H1 (cell line): ENCODE measurements around the gene PCDHAC2. TPM values are rescaled to one million over a fixed set of nuclear protein-coding genes. Genes with fewer than 3 reads are reported as not detected.

Source experiments
- CTCF ChIA-PET: fragments of 300-600 bp; sonication (Branson Sonifier 250); formaldehyde crosslinking; loops from one replicate; lab custom pipeline; 2021; ENCODE audit not compliant: partially characterized antibody; lab: Charles Lee
- POLR2A ChIA-PET: fragments of 300-600 bp; sonication (Branson Sonifier 250); formaldehyde crosslinking; loops from one replicate; lab custom pipeline; 2021; ENCODE audit warnings: inconsistent platforms; ENCODE audit not compliant: partially characterized antibody; lab: Charles Lee
- DNase-seq, 2 experiments: peaks; one replicate each; pipeline versions ENCODE4 v3.0.0 to v3.0.0-alpha.2; 2010 to 2022; ENCODE audit warnings: low spot score in 2 of 2, low read depth in 1 of 2, mixed read lengths in 1 of 2
- FAIRE-seq: peaks from 2 replicates; lab custom pipeline; 2011; peaks lifted over from hg19 to GRCh38; lab: Jason Lieb, UNC
- H2AFZ ChIP-seq: 2 replicates; pipeline ENCODE4 v1.8.1; 2012; ENCODE audit warnings: low read length, inconsistent platforms
- H2AK5ac ChIP-seq: 2 replicates; pipeline ENCODE4 v1.6.1; 2013; ENCODE audit warnings: low read depth, low read length
- H2BK120ac ChIP-seq: replicated peaks from 2 replicates; pipeline ENCODE3; 2013; ENCODE audit warnings: low read depth, low read length, inconsistent platforms
- H2BK12ac ChIP-seq: 2 replicates; pipeline ENCODE4 v1.6.1; 2013; ENCODE audit warnings: low read depth, low read length
- H2BK15ac ChIP-seq: 2 replicates; pipeline ENCODE4 v1.6.1; 2013; ENCODE audit warnings: low read length
- H2BK20ac ChIP-seq: 2 replicates; pipeline ENCODE4 v1.6.1; 2013; ENCODE audit warnings: low read length
- H2BK5ac ChIP-seq: 2 replicates; pipeline ENCODE4 v1.6.1; 2013; ENCODE audit warnings: low read depth, low read length
- H3K14ac ChIP-seq: 2 replicates; pipeline ENCODE4 v1.6.1; 2013; ENCODE audit warnings: inconsistent platforms; ENCODE audit not compliant: insufficient read length
- H3K18ac ChIP-seq: 2 replicates; pipeline ENCODE4 v1.6.1; 2013; ENCODE audit warnings: low read length; ENCODE audit errors: extremely low read depth
- H3K23ac ChIP-seq: 2 replicates; pipeline ENCODE4 v1.6.1; 2013; ENCODE audit warnings: inconsistent platforms; ENCODE audit not compliant: insufficient read length
- H3K23me2 ChIP-seq: 2 replicates; pipeline ENCODE4 v1.6.1; 2013; ENCODE audit warnings: low read depth, low read length
- H3K27ac ChIP-seq: 2 replicates; pipeline ENCODE4 v1.6.1; 2011; ENCODE audit warnings: low read depth, low read length, inconsistent platforms
- H3K27me3 ChIP-seq, 4 experiments: replicated peaks in 1 of 4; 1 replicate in 1 of 4; 2 replicates in 3 of 4; pipeline versions ENCODE4 v1.6.1 to v1.8.1; 2011 to 2013; ENCODE audit warnings: low read length in 3 of 4, mild to moderate bottlenecking in 3 of 4, inconsistent platforms in 2 of 4, mixed read lengths in 2 of 4, moderate library complexity in 1 of 4; ENCODE audit not compliant: control insufficient read depth in 3 of 4, insufficient read depth in 3 of 4; ENCODE audit errors: extremely low read depth in 1 of 4
- H3K36me3 ChIP-seq, 4 experiments: 2 replicates each; pipeline versions ENCODE4 v1.6.1 to v1.8.1; 2011 to 2013; ENCODE audit warnings: mild to moderate bottlenecking in 4 of 4, low read length in 3 of 4, moderate library complexity in 2 of 4, control low read depth in 1 of 4, inconsistent platforms in 1 of 4; ENCODE audit not compliant: insufficient read depth in 4 of 4, control insufficient read depth in 2 of 4
- H3K4ac ChIP-seq: replicated peaks from 2 replicates; pipeline ENCODE3; 2013; ENCODE audit warnings: low read length, low read depth, mixed read lengths, inconsistent platforms; ENCODE audit not compliant: insufficient read length
- H3K4me1 ChIP-seq, 4 experiments: replicated peaks in 1 of 4; 1 replicate in 1 of 4; 2 replicates in 3 of 4; pipeline versions ENCODE4 v1.6.1 to v1.8.1; 2011 to 2013; ENCODE audit warnings: low read length in 3 of 4, inconsistent platforms in 2 of 4, mixed read lengths in 1 of 4; ENCODE audit not compliant: insufficient read depth in 4 of 4, control insufficient read depth in 3 of 4
- H3K4me2 ChIP-seq, 2 experiments: 2 replicates each; pipeline versions ENCODE4 v1.6.1 to v1.8.1; 2011 to 2013; ENCODE audit warnings: low read depth in 2 of 2, low read length in 2 of 2, control low read depth in 1 of 2, inconsistent platforms in 1 of 2, mild to moderate bottlenecking in 1 of 2; ENCODE audit not compliant: insufficient read depth in 1 of 2
- H3K4me3 ChIP-seq, 4 experiments: fragments of 200-600, 300-600 bp in 1 of 4; sonication (generic), shearing (Covaris generic), sonication (Bioruptor Twin) in 1 of 4; 2 replicates each; pipeline versions ENCODE4 v1.5.1 to v1.8.1; 2011 to 2016; ENCODE audit warnings: low read length in 4 of 4, low read depth in 3 of 4, control low read depth in 2 of 4, inconsistent platforms in 2 of 4, mild to moderate bottlenecking in 2 of 4, mixed read lengths in 1 of 4, moderate library complexity in 1 of 4; ENCODE audit not compliant: insufficient read depth in 2 of 4; ENCODE audit errors: extremely low read depth in 1 of 4
- H3K56ac ChIP-seq: replicated peaks from 2 replicates; pipeline ENCODE3; 2013; ENCODE audit warnings: low read depth, mild to moderate bottlenecking, mixed read lengths, low read length, inconsistent platforms; ENCODE audit not compliant: insufficient read length
- H3K79me1 ChIP-seq: 2 replicates; pipeline ENCODE4 v1.6.1; 2013; ENCODE audit warnings: low read depth, low read length, control low read depth
- H3K79me2 ChIP-seq, 2 experiments: 2 replicates each; pipeline versions ENCODE4 v1.6.1 to v1.8.1; 2012 to 2013; ENCODE audit warnings: low read length in 2 of 2, mild to moderate bottlenecking in 2 of 2, inconsistent platforms in 1 of 2; ENCODE audit not compliant: insufficient read depth in 2 of 2, control insufficient read depth in 1 of 2
- H3K9ac ChIP-seq, 4 experiments: replicated peaks in 1 of 4; 1 replicate in 1 of 4; 2 replicates in 3 of 4; pipeline versions ENCODE4 v1.6.1 to v1.8.1; 2011 to 2013; ENCODE audit warnings: low read depth in 3 of 4, low read length in 3 of 4, control low read depth in 2 of 4, mild to moderate bottlenecking in 2 of 4, moderate library complexity in 2 of 4, inconsistent platforms in 1 of 4; ENCODE audit errors: extremely low read depth in 1 of 4
- H3K9me3 ChIP-seq, 2 experiments: 2 replicates each; pipeline versions ENCODE4 v1.6.1 to v1.8.1; 2012 to 2013; ENCODE audit warnings: mild to moderate bottlenecking in 2 of 2, moderate library complexity in 2 of 2, control low read depth in 1 of 2, inconsistent platforms in 1 of 2, low read depth in 1 of 2, low read length in 1 of 2, mixed read lengths in 1 of 2; ENCODE audit not compliant: insufficient read depth in 2 of 2
- H4K20me1 ChIP-seq, 2 experiments: replicated peaks in 1 of 2; 2 replicates each; pipeline versions ENCODE3 to v1.8.1; 2011 to 2013; ENCODE audit warnings: inconsistent platforms in 2 of 2, low read length in 2 of 2, mild to moderate bottlenecking in 1 of 2; ENCODE audit not compliant: insufficient read depth in 2 of 2, control insufficient read depth in 1 of 2
- H4K5ac ChIP-seq: 2 replicates; pipeline ENCODE4 v1.6.1; 2013; ENCODE audit warnings: low read length, low read depth, mixed read lengths, inconsistent platforms; ENCODE audit not compliant: insufficient read length
- H4K8ac ChIP-seq: 2 replicates; pipeline ENCODE4 v1.8.0; 2013; ENCODE audit warnings: mild to moderate bottlenecking, moderate library complexity, low read length, inconsistent platforms; ENCODE audit not compliant: insufficient read depth; ENCODE audit errors: extremely low read depth
- H4K91ac ChIP-seq: replicated peaks from 2 replicates; pipeline ENCODE3; 2013; ENCODE audit warnings: low read length, mixed read lengths, inconsistent platforms; ENCODE audit not compliant: insufficient read length
- ATF2 ChIP-seq: IDR thresholded peaks from 2 replicates; pipeline ENCODE4 v1.6.1; 2012; ENCODE audit warnings: low read length, inconsistent platforms
- HDAC2 ChIP-seq, 2 experiments: fragments of 300-600 bp in 1 of 2; sonication (generic) in 1 of 2; IDR thresholded peaks; 2 replicates each; pipeline ENCODE4 v1.6.1; 2011 to 2012; ENCODE audit warnings: low read depth in 2 of 2, low read length in 2 of 2, mild to moderate bottlenecking in 2 of 2, moderate library complexity in 2 of 2, borderline replicate concordance in 1 of 2, inconsistent platforms in 1 of 2
- KDM1A ChIP-seq: fragments of 200-600, 300-600 bp; sonication (generic); IDR thresholded peaks from 2 replicates; pipeline ENCODE4 v1.7.1; 2016; ENCODE audit warnings: mild to moderate bottlenecking, low read length, borderline replicate concordance
- MAFK ChIP-seq: IDR thresholded peaks from 2 replicates; pipeline ENCODE4 v1.6.1; 2012; ENCODE audit warnings: low read depth, mild to moderate bottlenecking, improper control_type of control experiment, low read length
- ZNF274 ChIP-seq: IDR thresholded peaks from 2 replicates; pipeline ENCODE4 v1.7.0; 2012; ENCODE audit warnings: low read length, borderline replicate concordance; ENCODE audit errors: extremely low read depth
- WGBS, 2 experiments: shearing (Covaris generic) in 1 of 2; methylation state at CpG; one replicate each; pipeline versions ENCODE4 v1.1.6 to v1.1.7; 2013 to 2015; ENCODE audit warnings: low lambda C conversion rate in 2 of 2, mixed read lengths in 2 of 2, inconsistent platforms in 1 of 2, low coverage in 1 of 2, missing lambda C conversion rate in 1 of 2; ENCODE audit not compliant: insufficient replicate concordance in 2 of 2, insufficient coverage in 1 of 2, insufficient read length in 1 of 2; ENCODE audit errors: extremely low coverage in 1 of 2, missing lambda C conversion rate in 1 of 2; 5-methylcytosine and 5-hydroxymethylcytosine counted together
- polyA plus RNA-seq, 7 experiments: library from polyadenylated mRNA; depleted of rRNA in 3 of 7; stranded (reverse) in 5 of 7; unstranded in 2 of 7; fragments of >200 nt in 5 of 7; fragments of 200-250 nt in 2 of 7; gene quantifications; 1 replicate in 5 of 7; 2 replicates in 1 of 7; 4 replicates in 1 of 7; pipeline versions ENCODE4 v1.2.1 to v1.2.3, GENCODE V29; 2011 to 2013; ENCODE audit warnings: missing spikeins in 2 of 7, mixed read lengths in 2 of 7
- total RNA-seq: library from RNA; stranded (reverse); fragmentation: NEBNext Ultra II Directional; extraction: Animal tissue kit (Norgen Biotek cat#: 25700); gene quantifications from 2 replicates; pipeline ENCODE4 v1.2.1, GENCODE V29; 2021
- TF ChIP-seq, protein P1 (sequence below): IDR thresholded peaks from 2 replicates; pipeline ENCODE4 v1.6.1; 2011; ENCODE audit warnings: low read depth, mild to moderate bottlenecking, low read length; ENCODE audit not compliant: insufficient read depth

The PCDHAC2 gene
- total and polyA plus RNA-seq, 2 of the 8 experiments (the other 6 are each of a cell fraction or from before 2014, with no cell fraction given) = 3.7 to 5.0 TPM

GRCh38 chr5:141002605-141002965 lies 36.3 kb downstream of the PCDHAC2 start:
- H3K56ac ChIP-seq = no peak overlapping the region
- peaks cover 8 to 39% (median 31%) of the 10 kb centered on the region in 4 experiments; a peak in 6 of 7 replicates for H3K4me1 ChIP-seq
- peak overlapping the region; percentile 51; the same call in 1 of the 2 replicates for H3K27ac ChIP-seq
- ChIA-PET CTCF (interaction anchor here (0.8 to 6.7 kb wide), 9 partner anchors 14 to 76 kb away, joined by 3 to 50 read pairs (median 5); partner anchors contain the start of genes PCDHAC1 and PCDHAC2), POLR2A (interaction anchor here (0.7 to 8.3 kb wide), 12 partner anchors 9 to 93 kb away, joined by 3 to 155 read pairs (median 10); partner anchors contain the start of genes PCDHAC1 and PCDHAC2)
- peak overlapping the region; percentile 95 to 98 for H3K4me2 ChIP-seq
- H4K8ac ChIP-seq = no peak overlapping the region
- 0 out of 2 replicates have a peak overlapping the region, but pooled peaks have one; percentile 54 for H2BK15ac ChIP-seq
- H4K5ac ChIP-seq = no peak overlapping the region
- peak overlapping the region; percentile 54 for H4K91ac ChIP-seq
- no peak overlapping the region for H2AFZ ChIP-seq
- H2AK5ac ChIP-seq = peak overlapping the region; percentile 99
- no peak overlapping the region; a peak in 1 of 7 replicates for H3K9ac ChIP-seq
- no peaks in the 10 kb centered on the region for H4K20me1 ChIP-seq
- H3K9me3 ChIP-seq = no peaks in the 10 kb centered on the region; a peak in 1 of 4 replicates
- no peak for FAIRE-seq
- H3K36me3 ChIP-seq = no peaks in the 10 kb centered on the region
- peak overlapping the region; percentile 76 for H2BK120ac ChIP-seq
- H3K79me1 ChIP-seq = no peaks in the 10 kb centered on the region
- H3K4me3 ChIP-seq = peak overlapping the region; percentile 7 to 65 (median 57); a peak in 5 of 8 replicates
- H2BK12ac ChIP-seq = peak overlapping the region; percentile 100
- H3K23me2 ChIP-seq = peaks cover 11% of the 10 kb centered on the region; the same call in 1 of the 2 replicates
- no peak overlapping the region for H3K14ac ChIP-seq
- whole genome bisulfite sequencing, 2 experiments = 12% methylated on average over 3 of the region's 3 CpGs; no CpG with 5 or more reads in 1 of the 2 experiments
- H2BK20ac ChIP-seq = peak overlapping the region; percentile 97
- peak overlapping the region; percentile 89 for H3K18ac ChIP-seq
- peak overlapping the region; percentile 22 for H3K4ac ChIP-seq
- no peak overlapping the region for H3K23ac ChIP-seq
- H3K79me2 ChIP-seq = no peaks in the 10 kb centered on the region
- H3K27me3 ChIP-seq = no peaks in the 10 kb centered on the region
- peak overlapping the region; percentile 94; the same call in 1 of the 2 replicates for H2BK5ac ChIP-seq
- no peak for DNase-seq
- TF ChIP-seq ATF2 = 0 out of 2 replicates have a peak, but pooled peaks have one; percentile 3
- peak in 1 of 2 experiments; percentile 90; a peak in 2 of 4 replicates for TF ChIP-seq HDAC2 (IDR thresholded peaks at IDR 0.05; ENCODE audit: borderline replicate concordance in 1 of 2, low read depth in 2 of 2, low read length in 2 of 2)
- peak; percentile 93; the same call in 1 of the 2 replicates for TF ChIP-seq KDM1A
- TF ChIP-seq, protein P1, sequence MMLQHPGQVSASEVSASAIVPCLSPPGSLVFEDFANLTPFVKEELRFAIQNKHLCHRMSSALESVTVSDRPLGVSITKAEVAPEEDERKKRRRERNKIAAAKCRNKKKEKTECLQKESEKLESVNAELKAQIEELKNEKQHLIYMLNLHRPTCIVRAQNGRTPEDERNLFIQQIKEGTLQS = no peak
- TF ChIP-seq ZNF274 = no peak
- 0 out of 2 replicates have a peak, but pooled peaks have one; percentile 0 for TF ChIP-seq MAFK
